Measurements from ENCODE around the gene RPS21. TPM values are rescaled to one million over a fixed set of nuclear protein-coding genes. Genes with fewer than 3 reads are reported as not detected.

RPS21 gene
- total and polyA plus RNA-seq, 2 of the 13 experiments (the other 11 are each of a cell fraction or from before 2014, with no cell fraction given), result 2,647 to 11,063 TPM

- TF ChIP-seq ZNF713 (CRISPR knock-in tag; IDR thresholded peaks at IDR 0.05) (no peak), SMAD1 (CRISPR knock-in tag; IDR thresholded peaks at IDR 0.05; ENCODE audit: borderline replicate concordance, low read depth) (0 out of 2 replicates have a peak, but pooled peaks have one; percentile 33), JUN (CRISPR knock-in tag; IDR thresholded peaks at IDR 0.05) (peak; percentile 82), KLF15 (CRISPR knock-in tag; IDR thresholded peaks at IDR 0.05; ENCODE audit: borderline replicate concordance) (peak; percentile 60; the same call in 1 of the 2 replicates), SRY (CRISPR knock-in tag; IDR thresholded peaks at IDR 0.05) (no peak; the same call in 1 of the 2 replicates), U2AF2 (IDR thresholded peaks at IDR 0.05; ENCODE audit: low read depth, low read length) (no peak), ZIK1 (CRISPR knock-in tag; IDR thresholded peaks at IDR 0.05; ENCODE audit: borderline replicate concordance, low read depth) (peak; percentile 38), ZNF337 (CRISPR knock-in tag; IDR thresholded peaks at IDR 0.05; ENCODE audit: borderline replicate concordance, low read depth) (peak; percentile 44; the same call in 1 of the 2 replicates), MIER2 (CRISPR knock-in tag; IDR thresholded peaks at IDR 0.05) (no peak), NRL (CRISPR knock-in tag; IDR thresholded peaks at IDR 0.05; ENCODE audit: borderline replicate concordance) (peak; percentile 86; the same call in 1 of the 2 replicates), KLF16 (CRISPR knock-in tag; IDR thresholded peaks at IDR 0.05) (peak in 1 of 2 experiments; percentile 98; a peak in 2 of 4 replicates), SRSF4 (IDR thresholded peaks at IDR 0.05; ENCODE audit: low read depth, low read length, poor library complexity, severe bottlenecking) (no peak), ZNF724P (CRISPR knock-in tag; IDR thresholded peaks at IDR 0.05; ENCODE audit: borderline replicate concordance) (peak; percentile 95; the same call in 1 of the 2 replicates), ZNF773 (CRISPR knock-in tag; IDR thresholded peaks at IDR 0.05; ENCODE audit: borderline replicate concordance) (no peak; the same call in 1 of the 2 replicates), MTF1 (CRISPR knock-in tag; IDR thresholded peaks at IDR 0.05) (peak; percentile 61; the same call in 1 of the 2 replicates), SATB2 (CRISPR knock-in tag; IDR thresholded peaks at IDR 0.05) (peak; percentile 84; the same call in 1 of the 2 replicates), HNF1B (CRISPR knock-in tag; IDR thresholded peaks at IDR 0.05) (no peak), ZNF280B (CRISPR knock-in tag; IDR thresholded peaks at IDR 0.05; ENCODE audit: borderline replicate concordance) (peak; percentile 84), GZF1 (CRISPR knock-in tag; IDR thresholded peaks at IDR 0.05) (0 out of 2 replicates have a peak, but pooled peaks have one; percentile 13), ARNT2 (CRISPR knock-in tag; IDR thresholded peaks at IDR 0.05; ENCODE audit: low read depth) (peak; percentile 38), ZNF563 (CRISPR knock-in tag; IDR thresholded peaks at IDR 0.05) (peak; percentile 76; the same call in 1 of the 2 replicates), ZBTB39 (CRISPR knock-in tag; IDR thresholded peaks at IDR 0.05) (no peak; the same call in 1 of the 2 replicates), DMAP1 (CRISPR knock-in tag; IDR thresholded peaks at IDR 0.05) (peak; percentile 76)
These were observed 19.1 kb upstream of the RPS21 start (continued) for GRCh38 chr20:62367633-62368391.

Measured in HepG2 (cell line).